ENCODE measurements around the gene ZC3H4.
"Not testable (repeated sequence)": the region's sequence is repeated elsewhere in the genome, so short reads cannot be mapped to it uniquely, and the experiment has no call there.

Gene ZC3H4

DNA sequence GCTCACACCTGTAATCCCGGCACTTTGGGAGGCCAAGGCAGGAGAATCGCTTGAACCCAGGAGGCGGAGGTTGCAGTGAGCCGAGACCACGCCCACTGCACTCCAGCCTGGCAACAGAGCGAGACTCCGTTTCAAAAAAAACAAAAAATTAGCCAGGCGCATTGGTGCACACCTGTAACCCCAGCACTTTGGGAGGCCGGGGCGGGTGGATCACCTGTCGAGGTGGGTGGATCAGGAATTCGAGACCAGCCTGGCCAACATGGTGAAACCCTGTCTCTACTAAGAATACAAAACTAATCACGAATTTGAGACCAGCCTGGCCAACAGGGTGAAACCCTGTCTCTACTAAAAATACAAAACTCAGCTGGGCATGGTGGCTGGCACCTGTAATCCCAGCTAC, 35.2 kb downstream of the ZC3H4 start:
- DNase-seq = not testable (repeated sequence)

DNA sequence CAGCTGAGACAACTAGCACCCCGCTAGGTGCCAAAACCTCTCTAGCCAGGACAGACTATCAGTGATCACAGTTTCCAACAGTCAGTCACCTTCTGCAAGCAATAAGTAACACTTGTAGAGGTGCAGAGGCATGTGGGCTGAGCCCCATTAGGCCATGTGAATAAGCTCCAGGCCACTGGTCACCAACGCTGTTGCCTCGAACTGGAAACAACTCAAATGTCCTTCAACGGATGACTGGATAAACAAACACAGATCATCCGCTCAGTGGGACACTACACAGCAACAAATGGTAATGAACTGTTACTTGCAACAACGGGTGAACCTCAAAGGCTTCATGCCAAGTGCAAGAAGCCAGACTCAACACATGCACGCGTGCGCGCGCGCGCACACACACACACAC, 37.6 kb downstream of the ZC3H4 start:
- no peak for DNase-seq

DNA sequence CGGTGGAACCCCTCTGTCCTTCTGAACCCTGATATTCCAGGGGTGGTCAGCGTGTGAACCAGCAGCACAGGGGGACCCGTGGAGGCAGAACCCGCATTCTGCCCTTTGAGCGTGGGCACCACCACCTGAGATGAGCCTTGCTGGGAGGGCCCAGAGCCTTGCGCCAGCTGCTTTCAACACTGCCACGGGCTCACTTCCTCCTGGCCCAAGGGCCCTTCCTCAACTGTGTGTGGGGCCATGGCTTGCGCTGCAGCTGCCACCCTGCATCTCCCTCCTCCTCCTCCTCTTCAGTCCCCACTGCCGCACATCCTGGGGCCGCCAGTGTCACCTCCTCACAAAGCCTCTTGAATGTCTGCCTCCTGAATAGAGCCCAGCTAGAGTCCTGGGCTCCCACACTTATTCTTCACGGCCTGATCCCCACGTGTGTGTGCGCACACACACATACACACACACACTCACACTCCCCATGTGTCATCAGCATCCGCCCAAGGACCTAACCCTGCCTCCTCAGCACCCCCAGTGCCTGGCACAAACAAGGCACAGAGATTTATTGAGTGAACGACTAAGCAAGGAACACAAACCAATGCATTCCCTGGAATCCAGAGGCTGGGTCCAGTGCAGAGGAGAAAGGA, 38.3 kb downstream of the ZC3H4 start:
- no peak for DNase-seq

DNA sequence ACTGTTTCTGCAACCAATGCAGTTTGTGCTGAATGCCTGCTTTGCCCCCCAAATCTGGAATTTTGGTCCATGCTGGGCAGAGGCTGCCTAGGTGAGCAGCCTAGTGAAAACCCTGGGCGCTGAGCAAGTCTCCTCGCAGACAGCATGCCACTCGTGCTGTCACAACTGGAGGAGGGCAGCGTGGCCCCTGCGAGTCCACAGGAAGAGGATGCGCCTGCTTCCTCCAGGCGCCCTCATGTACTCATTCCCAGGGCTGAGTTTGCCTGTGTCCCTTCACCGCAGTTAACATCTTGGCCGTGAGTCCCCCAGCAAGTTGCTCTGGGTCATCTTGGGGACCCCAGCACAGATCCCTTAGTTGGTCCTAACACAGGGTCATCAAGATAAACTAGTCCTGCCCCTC, 39.0 kb downstream of the ZC3H4 start:
- no peak for DNase-seq

DNA sequence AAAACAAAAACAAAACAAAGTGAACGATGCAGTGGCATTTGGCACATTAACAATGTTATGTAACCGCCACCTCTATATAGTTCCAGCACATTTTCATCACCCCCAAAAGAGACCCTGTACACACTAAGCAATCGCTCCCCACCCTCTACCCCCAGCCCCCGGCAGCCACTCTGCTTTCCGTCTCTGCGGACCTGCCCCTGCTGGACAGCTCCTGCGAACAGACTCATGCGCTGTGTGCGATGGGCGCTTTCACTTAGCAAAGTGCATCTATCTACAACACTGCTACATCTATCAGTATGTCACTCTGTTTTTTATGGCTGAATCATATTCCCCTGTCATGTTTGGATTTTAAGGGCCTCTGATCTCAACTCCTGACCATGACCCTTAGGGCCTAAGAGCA, 40.0 kb downstream of the ZC3H4 start:
- no peak for DNase-seq

DNA sequence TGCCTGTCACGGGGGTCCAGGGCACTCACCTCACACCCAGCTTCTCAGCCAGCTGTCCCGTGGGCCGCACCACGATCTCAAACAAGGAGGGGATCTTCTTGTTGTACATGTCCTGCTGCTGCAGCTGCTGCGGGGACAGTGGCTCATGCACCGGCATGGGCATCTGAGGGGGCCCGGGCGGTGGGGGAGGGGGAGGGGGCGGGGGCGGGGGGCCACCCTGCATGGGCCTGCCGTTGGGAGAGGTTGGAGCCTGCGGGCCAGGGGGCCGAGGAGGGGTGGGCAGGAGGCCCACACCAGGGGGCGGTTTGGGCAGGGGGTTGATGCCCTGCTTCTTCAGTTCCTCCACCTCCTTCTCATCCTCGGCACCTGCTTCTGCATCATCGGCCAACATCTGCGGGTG, 41.3 kb downstream of the ZC3H4 start:
- no peak for DNase-seq

DNA sequence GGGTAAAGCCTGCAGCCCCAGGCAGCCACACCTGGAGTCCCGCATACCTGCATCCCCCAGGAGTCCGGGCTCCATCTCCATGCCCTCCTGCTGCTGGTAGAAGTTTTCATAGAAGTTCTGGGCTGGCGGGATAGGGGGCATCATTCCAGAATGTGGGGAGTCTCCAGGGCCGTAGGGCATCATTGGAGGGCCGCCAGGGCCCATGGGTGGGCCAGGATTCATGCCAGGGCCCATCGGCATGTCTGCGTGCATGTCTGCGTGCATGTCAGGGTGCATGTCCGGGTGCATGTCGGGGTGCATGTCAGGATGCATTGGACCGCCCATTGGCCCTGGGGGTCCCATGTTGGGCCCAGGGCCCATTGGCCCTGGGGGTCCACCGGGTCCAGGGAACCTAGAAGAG, 41.8 kb downstream of the ZC3H4 start:
- DNase-seq = no peak

DNA sequence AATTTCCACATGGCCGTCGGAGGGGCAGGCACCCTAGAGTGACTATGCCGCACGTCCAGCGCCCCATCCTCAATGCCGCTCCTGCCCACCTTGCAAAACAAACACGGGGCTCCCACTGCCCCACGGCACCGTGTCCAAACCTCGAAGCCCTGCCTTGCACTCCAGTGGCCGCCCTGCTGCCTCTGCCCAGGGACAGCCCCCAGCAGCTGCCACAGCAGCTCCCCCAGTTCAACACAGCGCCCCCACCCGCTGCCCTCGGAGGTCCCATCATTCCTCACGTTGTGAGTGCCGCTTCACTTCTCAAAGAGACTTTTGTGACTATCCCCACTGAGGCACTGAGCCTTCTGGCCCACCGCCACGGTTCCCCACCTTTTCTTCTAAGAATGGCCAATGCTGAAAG, 42.8 kb downstream of the ZC3H4 start:
- no peak for DNase-seq

DNA sequence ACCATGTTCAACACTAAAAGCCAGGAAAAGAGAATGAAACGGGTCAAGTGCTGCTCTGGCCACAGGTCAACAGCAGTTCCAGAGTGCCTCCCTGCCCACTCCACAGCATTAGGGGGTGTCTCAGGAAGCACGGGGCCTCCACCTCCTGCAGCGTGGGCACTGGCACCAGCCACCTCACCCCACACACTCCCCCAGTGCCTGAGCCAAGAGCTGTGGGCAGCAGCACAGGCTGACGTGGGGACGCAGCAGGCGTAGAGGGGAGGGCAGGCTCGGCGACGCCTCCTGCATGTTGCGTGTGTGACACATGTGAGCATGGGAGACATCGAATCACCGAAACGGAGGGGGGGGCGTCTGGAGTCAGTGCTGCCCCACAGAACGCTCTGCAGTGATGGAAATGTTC, 43.8 kb downstream of the ZC3H4 start:
- DNase-seq = no peak

DNA sequence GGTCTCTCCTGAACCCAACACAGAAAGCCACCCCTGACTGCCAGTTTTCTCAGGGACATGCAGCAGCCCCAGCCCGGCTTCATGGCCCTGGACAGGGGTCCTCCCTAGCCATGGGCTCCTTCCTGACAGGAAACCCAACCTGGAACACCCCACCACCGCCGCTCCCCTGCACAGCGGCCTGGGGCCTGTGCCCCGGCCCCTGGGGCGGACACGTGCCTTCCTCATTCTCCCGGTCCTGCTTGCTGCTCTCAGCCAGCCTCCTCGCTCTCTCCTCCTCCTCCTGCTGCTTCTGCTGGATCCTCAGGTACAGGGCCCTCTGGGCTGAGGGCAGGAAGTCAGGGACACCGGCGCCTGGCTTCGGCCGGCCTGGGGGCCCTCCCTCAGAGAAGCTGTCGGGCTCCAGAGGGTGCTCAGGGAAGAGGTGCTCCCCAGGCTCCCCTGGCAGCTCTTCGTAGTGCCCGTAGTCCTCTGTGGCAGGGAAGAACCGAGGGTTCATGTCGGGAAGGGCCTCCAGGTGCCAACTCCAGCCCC, 44.6 kb downstream of the ZC3H4 start:
- DNase-seq = no peak

DNA sequence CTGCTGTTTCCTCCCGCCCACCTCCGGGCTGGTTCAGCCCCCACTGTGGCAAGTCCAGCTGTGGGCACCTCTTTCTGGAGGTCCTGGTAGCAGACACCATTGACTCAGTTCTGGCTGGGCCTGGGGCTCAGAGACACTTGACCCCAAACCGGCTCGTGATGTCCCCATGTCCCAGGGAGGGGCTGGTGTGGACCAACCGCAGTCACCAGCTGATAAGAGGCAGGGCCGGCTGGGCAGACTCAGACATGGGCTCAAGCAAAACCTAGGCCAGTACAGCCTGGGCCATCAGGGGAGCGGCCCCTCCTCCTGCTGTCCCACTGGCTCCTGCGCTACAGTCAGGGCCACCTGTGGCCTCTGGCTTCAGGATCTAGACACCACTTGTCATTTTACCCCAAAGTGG, 45.3 kb downstream of the ZC3H4 start:
- no peak for DNase-seq

DNA sequence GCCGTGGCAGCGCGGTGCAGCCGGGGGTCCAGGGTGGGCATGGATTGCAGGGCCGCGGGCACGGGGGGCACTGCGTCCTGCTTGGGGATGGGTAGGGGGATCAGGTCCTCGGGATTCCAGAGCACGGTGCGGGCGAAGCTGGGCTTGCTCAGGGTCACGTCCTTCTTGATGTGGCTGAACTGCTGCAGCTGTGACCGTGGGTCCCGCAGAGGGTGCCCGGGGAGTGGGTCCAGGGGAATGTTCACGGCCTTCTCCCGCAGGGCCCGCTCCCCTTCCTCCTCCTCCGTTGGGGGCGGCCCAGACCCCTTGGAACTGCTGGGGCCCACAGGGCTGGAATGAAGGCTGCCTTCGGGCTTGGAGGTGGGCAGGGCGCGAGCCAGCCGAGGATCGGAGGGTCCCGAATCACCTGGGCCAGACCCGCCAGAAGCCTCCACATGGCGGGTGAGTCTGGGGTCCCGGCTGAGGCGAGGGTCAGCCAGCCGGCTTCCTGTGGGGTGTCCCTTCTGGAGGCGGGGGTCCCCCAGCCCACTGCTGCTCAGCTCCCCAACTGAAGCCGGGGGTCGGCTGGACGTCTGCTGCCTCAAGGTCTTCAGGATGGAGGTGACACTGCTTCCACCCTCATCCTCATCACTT, 46.2 kb downstream of the ZC3H4 start:
- DNase-seq = no peak

DNA sequence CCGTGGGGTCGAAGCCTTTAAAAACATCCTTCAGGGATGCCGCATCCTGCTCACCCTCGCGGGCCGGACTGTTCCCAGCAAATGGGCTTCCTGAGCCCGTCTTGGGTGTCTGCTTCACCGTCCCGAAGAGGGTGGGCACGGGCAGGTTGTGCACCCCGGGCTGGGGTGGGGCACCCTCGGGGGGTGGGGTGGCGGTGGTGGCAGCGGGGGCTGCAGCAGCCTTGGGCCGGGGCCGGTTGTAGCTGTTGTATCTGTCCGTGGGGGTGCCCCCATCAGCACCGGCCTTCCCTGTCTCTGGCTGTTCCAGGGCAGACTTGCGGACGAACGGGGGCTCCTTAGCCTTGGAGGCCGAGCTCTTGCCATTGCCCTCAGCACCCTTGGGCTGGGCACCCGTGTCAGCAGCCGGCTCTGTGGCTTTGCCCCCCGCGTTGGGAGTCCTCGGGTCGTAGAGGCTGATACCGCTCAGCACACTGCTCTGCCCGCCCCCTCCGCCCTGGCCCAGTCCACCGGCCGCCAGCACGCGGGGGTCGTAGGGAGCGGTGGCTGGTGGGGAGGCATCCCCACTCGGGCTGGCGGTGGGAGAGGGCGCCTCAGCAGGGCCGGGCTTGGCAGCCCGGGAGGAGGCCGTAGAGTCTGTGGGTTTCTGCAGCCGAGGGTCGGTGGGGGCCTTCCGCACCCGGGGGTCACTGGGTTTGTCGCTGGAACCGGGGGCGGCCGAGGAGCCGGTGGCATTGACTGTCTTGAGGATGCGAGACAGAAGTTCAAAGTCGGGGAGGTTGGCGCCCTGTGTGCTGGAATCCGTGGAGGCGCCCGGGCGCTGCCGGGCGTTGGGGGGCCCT, 47.0 kb downstream of the ZC3H4 start:
- DNase-seq = no peak

DNA sequence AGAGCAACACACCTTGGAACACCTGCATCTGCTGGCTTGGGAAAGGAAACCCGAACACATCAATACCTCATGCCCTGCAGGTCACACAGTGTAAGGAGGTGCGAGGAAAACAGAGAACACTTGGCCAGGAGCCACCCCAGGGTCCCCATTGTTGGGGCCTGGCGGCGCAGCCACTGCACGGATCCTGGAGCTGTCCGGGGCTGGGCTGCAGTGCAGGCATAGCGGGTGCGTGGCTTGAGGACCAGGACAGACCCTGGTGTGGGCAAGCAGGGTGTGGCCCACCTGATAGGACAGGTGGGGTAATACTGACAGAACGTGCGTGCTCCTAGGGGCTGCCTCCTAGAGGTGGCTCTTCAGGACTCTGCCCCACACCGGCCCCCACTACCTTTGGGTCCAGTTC, 48.3 kb downstream of the ZC3H4 start:
- no peak for DNase-seq

DNA sequence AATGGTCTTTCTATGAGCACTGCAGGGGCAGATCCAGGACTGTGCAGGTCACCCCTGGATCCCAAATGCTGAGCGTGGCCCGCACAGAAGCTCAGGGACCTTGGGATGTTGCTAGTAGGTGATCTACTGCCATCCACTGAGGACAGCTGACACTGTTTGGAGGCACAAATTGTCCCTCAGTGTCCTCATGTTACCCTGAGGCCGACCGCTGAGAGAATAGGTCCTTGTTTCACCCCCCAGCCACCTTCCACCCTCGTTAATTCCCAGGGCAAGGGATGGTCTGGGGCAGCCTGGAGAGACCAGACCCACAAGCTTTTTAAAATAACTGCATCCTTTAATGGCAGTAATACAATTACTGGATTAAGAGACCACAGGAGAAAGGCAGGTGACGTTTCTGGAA, 49.7 kb downstream of the ZC3H4 start:
- DNase-seq = no peak

DNA sequence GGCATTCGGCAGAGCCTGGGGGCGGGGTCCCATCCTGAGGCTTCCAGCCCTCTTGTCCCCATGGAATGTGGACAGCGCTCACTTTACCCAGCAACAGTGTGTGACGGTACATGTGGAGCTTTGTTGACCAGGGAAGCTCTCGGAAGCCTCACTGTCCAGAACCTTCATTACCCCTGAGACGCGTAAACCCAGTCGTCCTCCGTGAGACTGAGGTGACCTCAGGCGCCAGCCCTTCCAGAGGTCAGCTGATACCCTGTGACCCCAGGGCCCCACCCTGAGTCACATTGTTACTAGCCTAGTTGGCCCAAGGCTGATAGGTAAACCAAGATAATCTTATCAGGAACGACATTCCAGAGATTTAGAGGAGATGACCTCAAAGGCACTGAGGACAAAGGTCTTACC, 55.0 kb downstream of the ZC3H4 start:
- DNase-seq = no peak

DNA sequence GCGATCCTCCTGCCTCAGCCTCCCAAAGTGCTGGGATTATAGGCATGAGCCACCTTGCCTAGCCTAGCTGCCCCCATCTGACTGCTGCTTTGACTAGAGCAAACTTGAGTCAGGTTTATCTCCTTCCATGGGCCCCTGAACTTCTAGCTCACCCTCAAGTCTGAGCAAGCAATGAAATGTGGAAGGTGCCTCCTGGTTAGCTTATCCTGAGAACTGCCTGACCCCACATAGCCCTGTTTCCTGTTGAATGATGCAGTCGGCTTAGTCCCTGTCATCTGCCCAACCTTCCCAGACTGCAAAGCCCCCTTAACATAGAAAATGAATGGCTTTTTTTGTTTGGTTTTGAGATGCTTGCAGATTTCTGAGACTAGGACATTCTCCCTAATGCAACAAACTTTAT, 56.2 kb downstream of the ZC3H4 start:
- no peak for DNase-seq

DNA sequence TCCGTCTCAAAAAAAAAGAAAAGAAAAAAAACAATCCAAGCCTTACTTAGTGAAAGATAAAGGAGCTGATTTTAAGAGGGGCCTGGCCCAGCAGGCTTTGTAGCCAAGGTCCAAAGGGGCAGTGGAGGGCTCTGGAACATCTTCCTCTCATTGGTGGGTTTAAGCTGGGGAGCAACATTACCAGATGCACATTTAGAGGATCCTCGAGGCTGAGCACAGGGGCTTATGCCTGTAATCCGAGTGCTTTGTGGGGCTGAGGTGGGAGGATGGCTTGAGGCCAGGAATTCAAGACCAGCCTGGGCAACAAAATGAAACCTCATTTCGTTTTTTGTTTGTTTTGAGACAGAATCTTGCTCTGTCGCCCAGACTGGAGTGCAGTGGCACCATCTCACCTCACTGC, 57.2 kb downstream of the ZC3H4 start:
- DNase-seq = no peak

DNA sequence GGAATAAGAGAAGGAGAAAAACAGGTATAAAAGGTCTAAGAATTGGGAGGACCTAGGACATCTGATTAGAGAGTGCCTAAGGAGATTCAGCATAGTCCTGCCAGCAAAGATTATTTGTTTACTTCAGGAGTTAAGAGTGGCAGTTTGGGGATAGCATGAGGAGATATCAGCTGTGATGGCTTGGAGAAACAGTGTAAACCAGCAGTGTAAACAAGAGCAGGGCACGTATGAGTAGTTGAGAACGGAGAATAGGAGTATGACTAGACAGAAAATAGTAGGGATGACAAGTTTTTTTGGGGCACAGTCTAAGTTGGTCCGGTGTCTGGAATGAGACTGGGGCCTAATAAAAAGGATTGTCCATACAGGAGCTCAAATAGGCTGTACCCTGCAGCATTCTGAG, 63.0 kb downstream of the ZC3H4 start:
- DNase-seq = not testable (repeated sequence)

DNA sequence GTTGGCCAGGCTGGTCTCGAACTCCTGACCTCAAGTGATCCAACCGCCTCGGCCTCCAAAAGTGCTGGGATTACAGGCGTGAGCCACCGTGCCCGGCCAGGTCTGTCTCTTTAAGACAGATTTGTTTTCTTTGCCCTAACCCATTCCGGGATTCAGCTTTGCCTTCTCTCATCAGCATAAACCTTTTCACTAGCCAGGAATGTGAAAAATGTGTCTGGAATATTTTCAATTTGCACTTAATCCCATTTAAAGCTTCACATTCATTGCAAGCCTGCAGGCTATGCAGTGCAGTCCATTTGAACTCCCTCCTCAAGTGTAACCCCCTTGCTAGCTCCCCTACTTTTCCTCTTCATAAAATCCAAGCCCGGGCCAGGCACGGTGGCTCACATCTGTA, 64.3 kb downstream of the ZC3H4 start:
- no peak for DNase-seq

DNA sequence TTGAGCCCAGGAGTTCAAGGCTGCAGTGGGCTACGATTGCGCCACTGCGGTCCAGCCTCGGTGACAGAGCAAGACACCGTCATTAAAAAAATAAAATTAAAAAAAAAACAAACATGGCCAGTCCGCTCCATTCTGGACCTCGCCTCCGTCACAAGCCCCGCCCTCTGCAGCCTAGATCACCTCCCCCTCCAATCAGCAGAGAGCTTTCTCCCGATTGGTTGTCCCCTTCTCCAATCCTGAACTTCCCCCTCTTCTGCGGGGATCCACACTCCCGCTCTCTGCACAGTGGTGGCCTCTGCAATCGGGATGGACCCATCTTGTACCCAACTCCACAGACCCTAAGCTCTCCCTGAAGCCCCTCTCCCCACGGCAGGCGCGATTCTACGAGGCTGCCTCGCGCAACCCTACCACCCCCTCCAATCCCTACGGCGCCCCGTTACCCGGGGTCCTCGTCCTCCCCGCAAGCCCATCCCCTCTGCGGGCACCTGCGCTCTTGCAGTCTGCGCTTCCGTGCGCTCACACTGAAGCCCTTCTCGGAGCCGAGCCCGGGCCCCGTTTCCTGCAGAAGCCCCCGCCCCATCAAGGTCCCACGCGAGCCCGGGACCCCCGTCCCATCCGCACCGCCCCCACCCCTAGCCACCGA, 65.7 kb downstream of the ZC3H4 start:
- peak; percentile 73 for DNase-seq

DNA sequence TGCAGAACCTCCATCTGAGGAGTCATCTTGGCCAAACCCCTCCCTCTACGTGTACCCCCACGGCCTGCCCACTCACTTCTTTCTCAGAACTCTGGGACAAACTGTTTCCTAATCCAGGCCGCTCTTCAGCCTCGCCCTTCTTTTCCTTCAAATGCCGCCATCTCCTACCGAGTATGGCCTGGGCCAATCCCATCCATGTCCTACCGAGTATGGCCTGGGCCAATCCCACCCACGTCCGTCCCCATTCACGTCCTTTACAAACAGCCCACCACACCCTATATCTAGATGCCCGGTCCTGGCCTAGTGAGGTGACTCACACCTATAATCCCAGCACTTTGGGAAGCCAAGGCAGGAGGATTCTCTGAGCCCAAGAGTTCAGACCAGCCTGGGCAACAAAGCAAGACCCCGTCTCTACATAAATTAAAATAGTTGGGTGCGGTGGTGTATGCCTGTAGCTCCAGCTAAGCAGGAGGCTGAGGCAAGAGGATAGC, 66.3 kb downstream of the ZC3H4 start:
- DNase-seq = no peak

DNA sequence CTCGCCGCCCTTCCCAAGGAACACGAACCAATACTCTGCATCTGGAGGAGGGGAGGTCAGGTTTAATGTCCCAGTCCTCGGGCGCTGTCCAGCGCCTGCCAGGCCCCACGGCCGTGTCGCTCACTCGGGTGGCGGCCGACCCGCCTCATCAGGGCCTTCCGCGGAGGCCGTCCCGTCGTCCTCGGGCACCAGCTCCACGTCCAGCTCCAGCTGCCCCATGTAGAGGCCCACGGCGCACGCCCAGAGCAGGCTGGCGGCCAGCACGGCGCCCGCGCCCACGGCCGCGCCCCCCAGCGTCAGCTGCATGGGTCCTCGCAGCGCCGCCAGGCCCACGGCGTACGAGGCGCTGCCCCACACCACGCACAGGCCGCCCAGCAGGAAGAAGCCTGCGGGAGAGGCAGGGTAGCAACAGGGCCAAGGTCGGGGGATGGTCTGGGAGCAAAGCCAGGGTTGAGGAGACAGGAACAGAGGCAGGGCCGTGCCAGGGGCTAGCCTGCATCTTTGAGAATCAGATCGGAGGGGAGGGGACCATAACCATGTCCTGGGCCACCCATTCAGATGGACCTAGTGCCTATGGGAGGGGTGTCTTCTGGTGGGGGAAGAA, 67.6 kb downstream of the ZC3H4 start:
- no peak for DNase-seq

Data from COR-L47 (cell line).